Measurements from ENCODE around the gene MAP2K4. TPM values are rescaled to one million over a fixed set of nuclear protein-coding genes. Genes with fewer than 3 reads are reported as not detected.

The MAP2K4 gene
- total RNA-seq, 2 experiments from 2014 or later: 12.3 to 29.1 TPM

DNA sequence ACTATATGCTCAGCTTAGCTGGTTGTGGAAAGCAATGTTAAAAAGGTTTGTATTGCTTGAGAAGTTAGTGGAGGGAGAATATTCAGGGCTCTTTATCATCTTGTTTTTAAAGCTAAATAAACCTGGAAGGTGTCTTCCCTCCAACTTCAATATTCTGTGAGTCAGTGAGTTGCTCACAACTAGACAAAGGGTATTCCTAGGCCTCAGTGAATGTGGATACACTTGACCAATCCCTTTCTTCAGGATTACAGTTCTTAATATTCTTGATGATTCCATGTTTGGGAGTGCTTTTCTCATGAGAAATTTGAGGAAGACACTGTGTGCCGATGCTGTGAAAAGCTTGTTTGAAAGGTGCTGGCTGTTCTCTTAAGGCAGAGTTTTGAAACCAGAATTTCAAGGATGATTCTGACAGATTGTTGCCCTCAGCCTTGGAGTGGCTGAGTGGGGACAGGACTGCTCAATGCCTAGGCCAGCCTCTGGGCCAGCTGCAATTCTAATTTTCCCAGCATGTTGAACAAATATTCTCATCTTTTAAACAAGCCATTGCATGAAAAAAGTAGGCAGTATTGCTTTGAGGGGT, 30.1 kb downstream of the MAP2K4 start:
- H3K9me3 ChIP-seq (ENCODE audit: low read length): no peaks in the 10 kb centered on the region
- no TSS peak for BruUV-seq (replicated peaks)
- TF ChIP-seq, protein P1, sequence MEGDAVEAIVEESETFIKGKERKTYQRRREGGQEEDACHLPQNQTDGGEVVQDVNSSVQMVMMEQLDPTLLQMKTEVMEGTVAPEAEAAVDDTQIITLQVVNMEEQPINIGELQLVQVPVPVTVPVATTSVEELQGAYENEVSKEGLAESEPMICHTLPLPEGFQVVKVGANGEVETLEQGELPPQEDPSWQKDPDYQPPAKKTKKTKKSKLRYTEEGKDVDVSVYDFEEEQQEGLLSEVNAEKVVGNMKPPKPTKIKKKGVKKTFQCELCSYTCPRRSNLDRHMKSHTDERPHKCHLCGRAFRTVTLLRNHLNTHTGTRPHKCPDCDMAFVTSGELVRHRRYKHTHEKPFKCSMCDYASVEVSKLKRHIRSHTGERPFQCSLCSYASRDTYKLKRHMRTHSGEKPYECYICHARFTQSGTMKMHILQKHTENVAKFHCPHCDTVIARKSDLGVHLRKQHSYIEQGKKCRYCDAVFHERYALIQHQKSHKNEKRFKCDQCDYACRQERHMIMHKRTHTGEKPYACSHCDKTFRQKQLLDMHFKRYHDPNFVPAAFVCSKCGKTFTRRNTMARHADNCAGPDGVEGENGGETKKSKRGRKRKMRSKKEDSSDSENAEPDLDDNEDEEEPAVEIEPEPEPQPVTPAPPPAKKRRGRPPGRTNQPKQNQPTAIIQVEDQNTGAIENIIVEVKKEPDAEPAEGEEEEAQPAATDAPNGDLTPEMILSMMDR (conservative IDR thresholded peaks at IDR 0.05; ENCODE audit: low read length): no peak
- no peak for TF ChIP-seq EZH2phosphoT487 (IDR thresholded peaks at IDR 0.05; ENCODE audit: borderline replicate concordance, low read depth, low read length)
- no peak overlapping the region for H3K4me3 ChIP-seq (ENCODE audit: low read depth, low read length, poor library complexity, severe bottlenecking)
- intact Hi-C loops (cut with micrococcal nuclease; ENCODE audit: unreplicated experiment): no loop called here
- H3K36me3 ChIP-seq (ENCODE audit: insufficient read depth, low read length): no peaks in the 10 kb centered on the region
- no peak overlapping the region for H3K27ac ChIP-seq (ENCODE audit: low read depth, low read length, poor library complexity, severe bottlenecking)
- H4K20me1 ChIP-seq (ENCODE audit: insufficient read depth, low read length): peaks cover 23% of the 10 kb centered on the region; the same call in 1 of the 2 replicates
- H2AFZ ChIP-seq (ENCODE audit: low read length): no peak overlapping the region
- H3K4me1 ChIP-seq (ENCODE audit: insufficient read depth, low read length, poor library complexity, severe bottlenecking): no peaks in the 10 kb centered on the region
- no peak overlapping the region for H3K4me2 ChIP-seq (ENCODE audit: low read length)
- ChIA-PET CTCF (ENCODE audit: unreplicated experiment) (no interaction called here), POLR2A (interaction anchor here (1.3 kb wide), 1 partner anchor 13 kb away, joined by 5 read pairs; no protein-coding TSS in a partner anchor)
- H3K9me2 ChIP-seq (ENCODE audit: insufficient read depth, low read length): no peaks in the 10 kb centered on the region
- H3K79me2 ChIP-seq (ENCODE audit: insufficient read depth, low read depth, low read length): peaks cover 28% of the 10 kb centered on the region
- DNase-seq (ENCODE audit: low spot score): no peak

GRCh38 chr17:12053552-12053951, 32.9 kb downstream of the MAP2K4 start:
- Histone ChIP-seq H2AFZ (ENCODE audit: low read length) (no peak overlapping the region), H4K20me1 (ENCODE audit: insufficient read depth, low read length) (peaks cover 18% of the 10 kb centered on the region; the same call in 1 of the 2 replicates), H3K4me3 (ENCODE audit: low read depth, low read length, poor library complexity, severe bottlenecking) (no peak overlapping the region), H3K4me2 (ENCODE audit: low read length) (no peak overlapping the region), H3K27ac (ENCODE audit: low read depth, low read length, poor library complexity, severe bottlenecking) (no peak overlapping the region), H3K4me1 (ENCODE audit: insufficient read depth, low read length, poor library complexity, severe bottlenecking) (no peaks in the 10 kb centered on the region), H3K9me3 (ENCODE audit: low read length) (no peaks in the 10 kb centered on the region), H3K79me2 (ENCODE audit: insufficient read depth, low read depth, low read length) (peaks cover 24% of the 10 kb centered on the region), H3K36me3 (ENCODE audit: insufficient read depth, low read length) (no peaks in the 10 kb centered on the region), H3K9me2 (ENCODE audit: insufficient read depth, low read length) (no peaks in the 10 kb centered on the region)
- CTCF ChIA-PET (ENCODE audit: unreplicated experiment): no interaction called here
- BruUV-seq (replicated peaks): no TSS peak
- intact Hi-C loops (cut with micrococcal nuclease; ENCODE audit: unreplicated experiment): no loop called here
- DNase-seq (ENCODE audit: low spot score): no peak
- POLR2A ChIA-PET: interaction anchor here (0.8 kb wide), 1 partner anchor 9 kb away, joined by 3 read pairs; no protein-coding TSS in a partner anchor
- TF ChIP-seq, protein P1 (conservative IDR thresholded peaks at IDR 0.05; ENCODE audit: low read length): no peak
- no peak for TF ChIP-seq EZH2phosphoT487 (IDR thresholded peaks at IDR 0.05; ENCODE audit: borderline replicate concordance, low read depth, low read length)

GRCh38 chr17:12055889-12056288, 35.2 kb downstream of the MAP2K4 start:
- no peak overlapping the region for H2AFZ ChIP-seq (ENCODE audit: low read length)
- no peaks in the 10 kb centered on the region for H3K36me3 ChIP-seq (ENCODE audit: insufficient read depth, low read length)
- H3K4me3 ChIP-seq (ENCODE audit: low read depth, low read length, poor library complexity, severe bottlenecking): no peak overlapping the region
- no peaks in the 10 kb centered on the region for H3K9me2 ChIP-seq (ENCODE audit: insufficient read depth, low read length)
- no peak for TF ChIP-seq EZH2phosphoT487 (IDR thresholded peaks at IDR 0.05; ENCODE audit: borderline replicate concordance, low read depth, low read length)
- TF ChIP-seq, protein P1 (conservative IDR thresholded peaks at IDR 0.05; ENCODE audit: low read length): no peak
- H3K4me2 ChIP-seq (ENCODE audit: low read length): no peak overlapping the region
- POLR2A ChIA-PET: interaction anchor here (0.8 kb wide), 1 partner anchor 1168 kb away, joined by 3 read pairs; no protein-coding TSS in a partner anchor
- no peak for DNase-seq (ENCODE audit: low spot score)
- CTCF ChIA-PET (ENCODE audit: unreplicated experiment): no interaction called here
- peaks cover 9% of the 10 kb centered on the region; the same call in 1 of the 2 replicates for H4K20me1 ChIP-seq (ENCODE audit: insufficient read depth, low read length)
- H3K9me3 ChIP-seq (ENCODE audit: low read length): no peaks in the 10 kb centered on the region
- intact Hi-C loops (cut with micrococcal nuclease; ENCODE audit: unreplicated experiment): no loop called here
- BruUV-seq (replicated peaks): no TSS peak
- no peaks in the 10 kb centered on the region for H3K4me1 ChIP-seq (ENCODE audit: insufficient read depth, low read length, poor library complexity, severe bottlenecking)
- peaks cover 13% of the 10 kb centered on the region for H3K79me2 ChIP-seq (ENCODE audit: insufficient read depth, low read depth, low read length)
- H3K27ac ChIP-seq (ENCODE audit: low read depth, low read length, poor library complexity, severe bottlenecking): no peak overlapping the region
